ENCODE results near the gene ELAVL2.

The ELAVL2 gene

GRCh38 chr9:23821375-23822181, 4.5 kb downstream of the ELAVL2 start:
- DNase-seq (ENCODE audit: low read depth in 3 of 3), result no peak

DNA sequence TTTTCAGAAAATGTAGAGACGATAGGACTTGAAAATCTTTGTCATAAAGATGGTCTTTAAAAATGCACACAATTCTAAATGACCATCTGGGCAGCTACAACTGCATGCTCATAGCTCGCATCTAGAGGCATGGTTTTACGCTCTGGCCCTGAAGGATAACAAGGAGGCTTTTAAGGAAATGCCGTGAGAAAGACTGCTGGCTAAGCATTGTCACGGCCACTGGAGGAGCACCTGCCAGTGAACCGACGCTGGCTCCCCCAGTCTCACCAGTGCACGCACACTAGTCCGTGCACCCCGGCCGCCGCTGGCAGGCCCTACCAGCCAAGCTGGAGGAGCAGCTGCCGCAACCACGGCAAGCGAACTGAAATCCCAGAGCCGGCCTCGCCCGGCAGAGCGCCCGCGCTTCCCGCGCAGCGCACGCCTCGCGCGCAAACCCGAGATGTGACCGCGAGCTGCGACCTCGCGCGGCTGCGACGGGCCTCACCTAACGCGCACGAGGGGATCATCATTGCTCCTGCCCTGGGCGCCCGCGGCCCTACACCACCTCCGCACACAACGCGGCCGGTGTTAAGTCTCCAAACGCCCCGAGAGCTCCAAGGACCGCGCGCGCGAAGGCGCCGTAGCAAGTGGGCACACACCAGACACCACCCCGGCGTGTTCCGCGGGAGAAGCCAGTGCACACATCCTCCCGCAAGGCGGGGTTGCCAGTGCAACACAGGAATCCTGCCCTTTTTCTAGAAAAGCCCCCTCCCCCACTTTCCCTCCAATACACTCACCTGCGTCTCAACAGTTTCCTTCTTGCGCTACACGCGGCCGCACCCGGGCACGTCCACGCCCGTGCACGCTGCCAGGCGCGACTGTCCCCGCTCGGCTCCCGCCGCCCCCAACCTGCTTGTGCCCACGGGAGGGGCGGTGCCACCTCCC, 5.3 kb downstream of the ELAVL2 start:
- DNase-seq (ENCODE audit: low read depth in 3 of 3), result no peak

DNA sequence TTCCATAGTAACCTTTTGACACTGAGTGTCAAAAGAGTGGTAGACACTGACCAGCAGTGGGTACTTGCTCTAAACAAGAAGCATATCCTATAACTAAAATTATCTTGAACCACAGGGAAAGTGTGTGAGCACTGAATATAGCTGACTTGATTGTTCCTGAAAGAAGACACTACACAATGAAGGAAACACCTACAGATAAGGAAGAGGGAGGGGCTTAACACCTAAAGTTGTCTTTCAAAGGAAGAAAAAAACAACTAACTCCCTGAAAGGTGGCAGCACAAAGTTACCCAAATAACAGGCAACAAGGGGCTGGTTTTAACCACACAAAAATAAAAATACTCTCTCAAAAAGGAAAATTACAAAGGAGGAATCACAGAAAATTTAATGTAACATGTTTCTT, 6.6 kb downstream of the ELAVL2 start:
- no peak for DNase-seq (ENCODE audit: low read depth in 3 of 3)

GRCh38 chr9:23814243-23814642, 11.8 kb downstream of the ELAVL2 start:
- no peak for DNase-seq (ENCODE audit: low read depth in 3 of 3)

GRCh38 chr9:23812673-23813072, 13.4 kb downstream of the ELAVL2 start:
- no peak for DNase-seq (ENCODE audit: low read depth in 3 of 3)

GRCh38 chr9:23811633-23812032, 14.4 kb downstream of the ELAVL2 start:
- DNase-seq (ENCODE audit: low read depth in 3 of 3), result no peak

DNA sequence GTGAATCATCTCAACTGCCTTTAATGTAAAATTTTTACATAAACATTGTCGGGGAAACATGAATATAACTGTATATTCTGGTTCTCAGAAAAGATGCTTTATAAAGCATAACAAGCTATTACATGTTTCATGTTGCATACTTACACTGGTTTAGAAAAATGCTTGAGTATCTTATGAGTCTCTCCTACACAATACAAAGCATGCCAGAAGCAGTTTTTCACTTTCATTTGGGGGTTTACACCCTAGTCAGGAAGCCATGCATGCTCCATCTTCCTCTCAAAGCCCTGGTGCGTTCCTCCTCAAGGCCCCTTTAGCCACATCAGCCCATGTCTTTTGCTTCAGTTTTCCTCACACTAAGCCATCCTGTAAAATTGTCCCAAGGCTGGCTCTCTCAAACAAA, 22.8 kb downstream of the ELAVL2 start:
- DNase-seq (ENCODE audit: low read depth in 3 of 3), result no peak

GRCh38 chr9:23801523-23801922, 24.5 kb downstream of the ELAVL2 start:
- DNase-seq (ENCODE audit: low read depth in 3 of 3), result no peak

GRCh38 chr9:23799521-23799920, 26.5 kb downstream of the ELAVL2 start:
- DNase-seq (ENCODE audit: low read depth in 3 of 3), result no peak

GRCh38 chr9:23798325-23798724, 27.7 kb downstream of the ELAVL2 start:
- no peak for DNase-seq (ENCODE audit: low read depth in 3 of 3)

DNA sequence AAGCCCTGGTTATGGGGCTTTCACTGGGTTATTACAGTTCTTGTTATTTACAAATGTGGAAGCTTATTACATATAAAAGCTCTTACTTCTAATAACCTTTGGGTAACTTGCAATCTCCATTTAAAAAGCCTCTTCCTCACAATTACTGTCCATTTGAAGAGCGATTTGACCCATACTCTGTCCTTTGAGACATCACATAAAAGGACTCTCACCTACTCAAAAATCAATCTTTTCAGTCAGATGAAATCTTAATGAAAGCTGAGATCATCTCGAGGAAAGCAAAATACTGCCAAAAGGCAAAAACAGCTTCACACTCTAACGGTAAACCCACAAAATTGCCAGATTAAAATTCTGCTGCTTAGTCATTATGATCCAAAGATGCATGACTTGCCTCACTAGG, 29.8 kb downstream of the ELAVL2 start:
- DNase-seq (ENCODE audit: low read depth in 3 of 3), result no peak

GRCh38 chr9:23790351-23791260, 35.4 kb downstream of the ELAVL2 start:
- no peak for DNase-seq (ENCODE audit: low read depth in 3 of 3)

DNA sequence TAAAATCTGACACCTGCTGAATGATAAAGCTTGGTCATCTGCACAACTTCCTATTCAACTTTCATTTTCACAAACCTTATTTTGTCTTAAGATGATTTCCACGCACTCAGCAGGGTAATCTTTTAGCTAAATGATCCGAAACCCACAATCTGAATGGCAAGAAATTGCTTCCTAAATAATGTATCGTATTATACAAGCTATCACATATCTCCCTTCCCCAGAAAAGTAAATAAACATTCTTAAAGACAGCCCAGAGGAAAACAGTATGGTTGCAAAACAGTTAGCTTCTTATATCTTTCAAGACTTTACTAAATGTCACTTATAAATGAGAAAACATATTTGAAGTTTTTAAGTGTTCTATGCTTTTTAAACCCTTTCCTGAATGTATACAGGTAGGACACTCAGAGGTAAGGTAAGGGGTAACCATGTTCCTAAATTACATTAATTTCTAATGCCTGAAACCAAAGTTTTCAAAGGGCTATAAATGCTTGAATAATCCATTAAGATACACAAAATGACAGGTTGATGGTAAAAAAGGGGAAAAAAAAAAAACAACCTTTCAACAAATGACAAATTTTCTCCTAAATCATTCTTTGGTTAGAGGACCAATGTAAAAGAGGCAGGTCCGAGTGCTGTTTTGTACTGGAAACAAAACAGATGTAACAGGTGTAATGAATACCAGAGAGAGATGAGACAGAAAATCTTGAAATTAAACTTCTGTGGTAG, 36.3 kb downstream of the ELAVL2 start:
- no peak for DNase-seq (ENCODE audit: low read depth in 3 of 3)

GRCh38 chr9:23784962-23785361, 41.1 kb downstream of the ELAVL2 start:
- no peak for DNase-seq (ENCODE audit: low read depth in 3 of 3)

GRCh38 chr9:23783509-23783908, 42.5 kb downstream of the ELAVL2 start:
- no peak for DNase-seq (ENCODE audit: low read depth in 3 of 3)

DNA sequence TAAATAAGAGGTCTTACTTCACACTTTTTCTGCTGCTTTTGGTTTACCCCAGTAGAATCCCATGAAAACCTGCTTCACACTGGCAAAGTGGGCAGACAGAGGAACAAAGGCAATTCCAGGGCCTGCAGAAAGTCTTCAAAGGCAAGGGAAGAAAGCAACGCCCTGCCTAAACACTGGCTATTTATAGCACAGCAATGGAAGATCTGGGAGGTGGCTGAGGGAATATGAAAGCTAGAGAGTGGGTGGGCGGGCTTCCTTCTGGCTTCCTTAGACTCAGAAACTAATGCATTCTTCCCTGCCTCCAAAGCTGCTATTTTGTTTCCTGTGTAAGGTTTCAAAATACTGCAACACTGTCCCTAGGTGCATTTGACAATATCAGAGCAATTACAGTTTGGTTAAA, 46.8 kb downstream of the ELAVL2 start:
- no peak for DNase-seq (ENCODE audit: low read depth in 3 of 3)

DNA sequence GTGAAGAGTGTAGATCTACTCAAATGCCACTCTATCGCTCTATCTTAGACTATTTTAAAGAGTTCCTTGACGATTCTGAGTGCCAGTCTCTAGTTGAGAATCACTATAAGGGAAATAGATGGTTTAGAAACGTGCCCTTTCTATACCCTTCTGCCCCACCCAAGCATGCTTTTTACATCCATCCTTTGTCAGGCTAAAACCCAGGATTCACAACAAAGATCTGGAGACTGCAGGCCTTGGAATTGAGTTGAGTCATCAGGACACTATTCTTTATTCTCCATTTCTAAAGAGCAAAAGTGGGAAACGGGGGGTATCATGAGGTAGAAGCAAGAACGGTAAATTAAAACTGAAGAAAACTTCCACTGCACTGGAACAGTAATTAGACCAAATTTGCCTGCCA, 48.7 kb downstream of the ELAVL2 start:
- DNase-seq (ENCODE audit: low read depth in 3 of 3), result no peak

GRCh38 chr9:23775549-23775948, 50.5 kb downstream of the ELAVL2 start:
- no peak for DNase-seq (ENCODE audit: low read depth in 3 of 3)

DNA sequence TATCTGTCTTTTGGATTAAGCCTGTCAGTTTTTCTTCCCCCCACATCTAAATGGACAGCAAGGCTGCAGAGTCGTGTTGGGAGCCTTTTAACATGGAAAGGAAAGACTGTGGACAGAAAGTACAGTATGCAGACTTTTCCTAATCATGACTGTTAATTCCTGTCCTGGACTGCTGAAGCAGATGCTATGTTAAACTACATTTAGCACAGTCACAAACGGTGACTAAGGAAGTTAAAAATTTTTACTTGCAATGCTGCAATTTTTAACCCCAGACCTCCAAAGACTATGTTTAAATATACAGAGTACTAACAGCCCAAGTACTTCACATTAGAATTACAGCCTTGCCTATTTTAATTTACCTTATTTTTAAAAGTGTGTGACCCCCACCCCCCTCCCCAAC, 51.8 kb downstream of the ELAVL2 start:
- no peak for DNase-seq (ENCODE audit: low read depth in 3 of 3)

- DNase-seq (ENCODE audit: low read depth in 3 of 3), result no peak
Observed at GRCh38 chr9:23772385-23772783, 53.7 kb downstream of the ELAVL2 start.

DNA sequence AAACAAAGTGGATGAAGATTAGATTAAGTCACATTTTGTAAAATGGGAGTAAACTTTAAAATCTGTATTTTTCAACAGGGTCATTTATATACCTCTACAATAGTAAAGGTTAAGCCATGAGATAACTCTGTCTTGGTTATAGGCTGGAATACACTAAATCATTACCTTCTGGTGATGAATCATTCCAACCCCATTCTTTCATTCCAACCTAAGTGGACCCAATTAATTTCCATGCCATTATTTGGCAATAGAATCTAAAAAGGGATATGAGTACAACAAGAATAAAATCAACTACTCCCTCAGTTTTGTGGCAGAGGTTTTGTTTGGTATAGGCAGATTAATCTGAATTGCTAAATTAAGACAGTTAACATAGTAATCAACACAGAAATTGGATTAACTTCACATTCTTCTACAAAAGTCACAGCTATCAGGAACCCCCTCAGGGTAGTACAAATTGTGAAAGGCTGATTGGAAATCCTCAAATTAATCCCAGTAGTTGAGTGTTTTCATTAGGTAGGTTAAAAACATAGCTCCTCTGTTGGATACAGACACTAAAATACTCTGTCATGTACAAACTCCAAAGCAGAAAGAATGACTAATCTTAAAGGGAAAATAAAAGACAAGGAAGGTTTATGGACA, 54.2 kb downstream of the ELAVL2 start:
- DNase-seq (ENCODE audit: low read depth in 3 of 3), result no peak
